ENCODE results near the gene CRIP3.

Gene CRIP3

GRCh38 chr6:43306086-43306485, 2.5 kb downstream of the CRIP3 start:
- DNase-seq (ENCODE audit: low read depth), result no peak

GRCh38 chr6:43304882-43305281, 3.7 kb downstream of the CRIP3 start:
- DNase-seq (ENCODE audit: low read depth), result no peak

DNA sequence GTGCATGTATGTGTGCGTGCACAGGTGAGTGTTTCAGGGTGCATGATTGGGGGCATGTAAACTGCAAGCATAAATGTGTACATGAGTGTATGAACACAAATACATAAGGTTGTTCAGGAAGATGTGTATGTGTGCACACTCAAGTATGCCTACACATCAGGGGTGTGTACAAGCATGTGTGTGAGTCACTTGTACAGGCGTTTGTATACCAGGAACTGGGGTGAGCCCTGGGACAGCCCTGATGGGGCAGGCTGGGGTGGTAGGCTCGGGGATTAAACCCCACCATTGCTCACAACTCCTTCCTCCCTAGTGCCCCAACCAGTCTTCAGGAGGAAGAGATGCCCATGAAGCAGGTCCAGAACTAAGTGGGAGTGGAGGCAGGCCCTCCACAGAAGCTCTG, 4.3 kb downstream of the CRIP3 start:
- DNase-seq (ENCODE audit: low read depth), result no peak

GRCh38 chr6:43303751-43304331, 4.8 kb downstream of the CRIP3 start:
- DNase-seq (ENCODE audit: low read depth), result no peak

- peak; percentile 9 for DNase-seq (ENCODE audit: low read depth)
Measured at GRCh38 chr6:43303006-43303405, 5.6 kb downstream of the CRIP3 start.

DNA sequence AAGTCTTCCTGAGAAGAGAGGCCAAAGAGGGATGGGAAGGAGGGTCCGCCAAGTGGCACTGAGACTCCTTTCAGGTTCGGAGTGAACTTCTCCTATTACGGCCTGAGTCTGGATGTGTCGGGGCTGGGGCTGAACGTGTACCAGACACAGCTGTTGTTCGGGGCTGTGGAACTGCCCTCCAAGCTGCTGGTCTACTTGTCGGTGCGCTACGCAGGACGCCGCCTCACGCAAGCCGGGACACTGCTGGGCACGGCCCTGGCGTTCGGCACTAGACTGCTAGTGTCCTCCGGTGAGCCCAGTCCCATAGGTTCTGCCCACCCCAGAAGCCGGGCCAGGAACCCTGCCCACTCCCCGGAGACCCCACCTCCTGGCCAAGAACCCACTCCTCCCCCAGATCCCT, 6.5 kb downstream of the CRIP3 start:
- DNase-seq (ENCODE audit: low read depth), result no peak

DNA sequence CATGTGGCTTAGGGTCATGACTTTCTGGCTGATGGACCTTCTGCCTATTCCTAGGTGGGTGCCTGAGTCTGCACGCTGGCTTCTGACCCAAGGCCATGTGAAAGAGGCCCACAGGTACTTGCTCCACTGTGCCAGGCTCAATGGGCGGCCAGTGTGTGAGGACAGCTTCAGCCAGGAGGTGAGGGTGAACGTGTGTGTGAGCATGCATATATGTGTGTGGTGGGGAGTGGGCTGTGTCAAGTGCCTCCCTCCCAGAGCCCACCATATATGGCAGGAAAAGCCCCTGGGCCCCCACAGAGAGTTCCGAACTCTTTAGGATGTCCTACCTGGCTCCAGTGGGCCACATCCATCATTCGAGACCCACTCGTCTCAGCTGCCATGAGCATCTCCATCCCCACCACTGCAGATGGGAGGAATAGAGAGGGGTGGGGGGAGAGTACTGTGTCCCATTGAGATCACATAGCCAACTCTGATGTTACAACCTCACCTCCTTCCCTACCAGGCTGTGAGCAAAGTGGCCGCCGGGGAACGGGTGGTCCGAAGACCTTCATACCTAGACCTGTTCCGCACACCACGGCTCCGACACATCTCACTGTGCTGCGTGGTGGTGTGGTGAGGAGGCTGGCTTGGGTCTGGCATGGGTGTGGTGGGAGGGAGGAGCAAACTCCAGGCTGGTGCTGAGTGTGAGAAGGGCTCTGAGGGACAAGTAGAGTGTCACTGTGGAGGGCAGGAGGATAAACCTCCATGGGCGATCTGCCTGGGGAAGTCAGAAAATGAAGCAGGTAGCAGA, 7.3 kb downstream of the CRIP3 start:
- DNase-seq (ENCODE audit: low read depth), result no peak

DNA sequence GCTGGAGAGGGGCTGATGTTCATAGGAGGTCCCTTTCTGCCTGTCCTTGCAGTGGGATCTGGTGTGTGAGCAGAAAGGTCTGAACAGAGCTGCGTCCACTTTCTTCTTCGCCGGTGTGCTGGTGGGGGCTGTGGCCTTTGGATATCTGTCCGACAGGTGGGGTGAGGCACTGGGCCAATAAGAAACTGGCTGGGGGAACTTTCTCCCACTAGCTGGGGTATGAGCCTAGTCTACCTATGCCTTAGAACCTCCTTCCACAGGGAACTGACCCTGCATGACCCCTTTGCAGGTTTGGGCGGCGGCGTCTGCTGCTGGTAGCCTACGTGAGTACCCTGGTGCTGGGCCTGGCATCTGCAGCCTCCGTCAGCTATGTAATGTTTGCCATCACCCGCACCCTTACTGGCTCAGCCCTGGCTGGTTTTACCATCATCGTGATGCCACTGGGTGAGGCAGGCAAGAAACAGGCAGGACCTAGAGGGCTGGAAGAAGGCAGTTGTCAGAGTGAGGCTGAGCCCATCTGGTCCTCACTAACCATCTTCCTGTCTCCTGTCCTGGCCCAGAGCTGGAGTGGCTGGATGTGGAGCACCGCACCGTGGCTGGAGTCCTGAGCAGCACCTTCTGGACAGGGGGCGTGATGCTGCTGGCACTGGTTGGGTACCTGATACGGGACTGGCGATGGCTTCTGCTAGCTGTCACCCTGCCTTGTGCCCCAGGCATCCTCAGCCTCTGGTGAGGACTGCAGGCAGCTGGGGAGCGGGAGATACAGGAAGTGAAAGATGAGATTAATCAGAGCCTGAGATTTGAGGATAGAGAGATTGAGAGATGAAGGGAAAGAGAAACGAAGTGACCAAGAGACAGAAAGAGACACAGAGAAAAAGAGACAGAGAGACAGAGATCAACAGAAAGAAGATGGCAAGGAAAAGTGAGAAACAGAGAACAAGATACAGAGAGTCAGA, 9.0 kb downstream of the CRIP3 start:
- no peak for DNase-seq (ENCODE audit: low read depth)

- no peak for DNase-seq (ENCODE audit: low read depth)
Measured at GRCh38 chr6:43298565-43299337, 9.9 kb downstream of the CRIP3 start.

- DNase-seq (ENCODE audit: low read depth), result no peak
Measured at GRCh38 chr6:43297644-43298564, 10.7 kb downstream of the CRIP3 start, which contains the start of gene SLC22A7. Gene SLC22A7, plus strand, starts transcription at chr6:43298260. Its CDS starts 99 bp downstream, at chr6:43298359.

DNA sequence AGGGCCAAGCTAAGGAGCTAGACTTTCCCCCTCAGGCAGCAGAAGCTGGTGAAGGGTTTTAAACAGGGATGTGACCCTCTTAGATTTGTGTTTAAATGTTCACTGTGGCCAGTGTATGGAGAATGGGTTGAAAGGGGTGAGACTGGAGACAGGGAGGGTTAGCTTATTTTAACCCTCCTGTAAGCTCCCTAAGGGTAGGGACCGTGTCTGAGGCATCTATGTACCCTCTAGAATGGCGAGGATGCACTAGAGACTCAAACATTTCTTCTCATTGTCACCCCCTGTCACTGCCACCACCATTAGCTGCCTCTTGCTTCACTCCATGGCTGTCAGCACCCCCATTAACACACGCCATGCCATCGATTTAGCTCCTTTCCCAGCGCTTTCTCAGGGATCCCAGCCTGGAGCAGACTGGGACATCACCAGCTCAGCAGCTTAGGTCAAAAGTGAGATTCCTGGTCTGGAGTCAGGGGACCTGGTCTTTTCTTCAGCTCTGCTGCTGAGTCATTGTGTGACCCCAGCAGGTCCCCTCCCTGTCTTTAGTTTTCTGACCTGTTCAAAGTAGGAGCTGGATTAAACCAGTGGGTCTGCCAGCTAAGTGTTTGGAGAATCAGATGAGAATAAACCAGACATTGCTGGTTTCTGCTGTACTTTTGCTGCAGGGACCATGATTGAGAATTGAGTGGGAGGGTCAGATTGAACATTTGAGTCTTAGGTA, 11.7 kb downstream of the CRIP3 start:
- no peak for DNase-seq (ENCODE audit: low read depth)

DNA sequence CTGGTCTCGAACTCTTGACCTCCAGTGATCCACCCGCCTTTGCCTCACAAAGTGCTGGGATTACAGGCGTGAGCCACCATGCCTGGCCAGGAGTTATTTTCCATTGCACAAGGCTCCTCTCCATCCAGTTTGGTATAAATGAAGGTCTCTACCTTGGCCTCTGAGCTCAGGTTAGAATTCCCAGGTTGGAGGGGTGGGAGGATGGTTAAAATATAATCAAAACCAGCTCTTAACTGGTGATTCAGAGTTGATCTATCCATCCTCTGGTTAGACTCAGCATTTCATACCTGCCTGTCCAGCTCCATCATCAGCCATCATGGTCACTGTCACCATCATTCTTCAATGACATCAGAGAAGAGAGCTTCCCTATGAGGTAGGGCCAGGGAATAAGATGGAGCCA, 13.2 kb downstream of the CRIP3 start:
- no peak for DNase-seq (ENCODE audit: low read depth)

DNA sequence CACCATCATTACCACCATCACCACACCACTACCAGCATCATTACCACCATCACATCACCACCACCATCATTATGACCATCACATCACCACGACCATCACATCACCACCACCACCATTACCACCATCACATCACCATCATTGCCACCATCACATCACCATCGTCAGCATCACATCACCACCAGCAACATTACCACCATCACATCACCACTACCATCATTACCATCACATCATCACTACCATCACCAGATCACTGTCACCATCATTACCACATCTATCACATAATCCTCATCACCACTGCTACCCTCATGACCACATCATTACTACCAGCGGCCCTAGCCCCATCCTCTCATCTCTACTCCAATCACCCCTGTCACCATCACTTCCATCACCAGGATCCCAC, 14.1 kb downstream of the CRIP3 start:
- no peak for DNase-seq (ENCODE audit: low read depth)

DNA sequence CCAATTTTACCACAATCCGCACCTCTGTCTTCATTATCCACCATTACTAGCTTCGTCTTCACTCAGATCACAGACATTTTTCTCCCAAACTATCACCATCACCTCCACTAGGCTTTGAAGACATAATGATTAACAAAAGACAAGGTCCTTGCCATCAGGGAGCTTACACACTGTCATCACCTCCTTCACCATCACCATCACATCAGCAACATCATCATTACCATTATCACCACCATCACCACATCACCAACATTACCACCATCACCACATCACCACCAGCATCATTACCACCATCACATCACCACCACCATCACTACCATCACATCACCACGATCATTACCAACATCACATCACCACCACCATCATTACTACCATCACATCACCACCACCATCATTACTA, 14.9 kb downstream of the CRIP3 start:
- DNase-seq (ENCODE audit: low read depth), result no peak

- no peak for DNase-seq (ENCODE audit: low read depth)
Measured at GRCh38 chr6:43292763-43293318, 15.8 kb downstream of the CRIP3 start.

DNA sequence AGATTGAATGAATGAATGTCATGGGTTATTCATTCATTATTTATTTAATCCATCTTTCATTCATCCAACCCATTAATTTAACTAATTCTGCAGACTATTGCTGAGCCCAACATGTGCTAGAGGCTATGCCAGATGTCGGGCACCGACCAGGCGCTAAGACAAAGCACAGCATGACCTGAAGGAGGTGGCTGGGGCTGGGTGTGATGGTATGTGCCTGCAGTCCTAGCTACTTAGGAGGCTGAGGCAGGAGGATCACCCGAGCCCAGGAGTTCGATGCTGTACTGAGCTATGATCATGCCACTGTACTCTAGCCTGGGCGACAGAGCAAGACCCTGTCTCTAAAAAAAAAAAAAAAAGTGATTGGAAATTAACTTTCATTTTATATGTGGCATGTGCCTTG, 16.3 kb downstream of the CRIP3 start:
- no peak for DNase-seq (ENCODE audit: low read depth)

- no peak for DNase-seq (ENCODE audit: low read depth)
Measured at GRCh38 chr6:43291708-43292107, 16.9 kb downstream of the CRIP3 start.

- DNase-seq (ENCODE audit: low read depth), result no peak
Measured at GRCh38 chr6:43290905-43291355, 17.7 kb downstream of the CRIP3 start.

DNA sequence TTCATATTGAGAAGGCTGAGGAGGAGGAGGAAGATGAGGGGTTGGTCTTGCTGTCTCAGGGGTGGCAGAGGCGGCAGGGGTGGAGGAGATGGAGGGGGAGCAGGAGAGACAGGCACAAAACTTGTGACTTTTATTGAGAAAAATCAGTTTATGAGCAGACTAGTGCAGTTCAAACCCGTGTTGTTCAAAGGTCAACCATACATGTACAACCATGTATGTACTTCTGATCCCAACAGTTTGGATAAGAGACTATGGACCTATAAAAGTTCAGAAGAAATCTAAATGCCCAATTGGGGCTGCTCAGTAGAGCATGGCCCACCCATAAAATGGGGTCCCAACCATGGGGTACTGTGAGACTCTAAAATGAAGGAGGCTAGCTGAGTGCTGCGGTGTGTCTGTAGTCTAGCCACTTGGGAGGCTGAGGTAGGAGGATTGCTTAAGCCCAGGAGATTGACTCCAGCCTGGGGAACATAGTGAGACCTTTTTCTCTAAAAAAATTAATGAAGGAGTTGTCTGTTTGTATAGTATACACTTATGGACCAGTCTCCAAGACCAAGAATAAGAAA, 18.2 kb downstream of the CRIP3 start:
- DNase-seq (ENCODE audit: low read depth), result no peak
